Rectal smooth muscle tissue (tissue), 1 donor: ENCODE results near the gene STAMBP.

ENCODE experiments used
- H3K27ac ChIP-seq: one replicate; pipeline ENCODE4 v1.7.0; 2013; ENCODE audit warnings: low read depth, low read length, inconsistent platforms
- H3K27me3 ChIP-seq: one replicate; pipeline ENCODE4 v1.7.0; 2013; ENCODE audit warnings: low read length; ENCODE audit not compliant: control insufficient read depth, insufficient read depth
- H3K36me3 ChIP-seq: one replicate; pipeline ENCODE4 v1.7.0; 2013; ENCODE audit warnings: low read length; ENCODE audit not compliant: control insufficient read depth, insufficient read depth
- H3K4me1 ChIP-seq: one replicate; pipeline ENCODE4 v1.7.0; 2013; ENCODE audit warnings: low read length; ENCODE audit not compliant: control insufficient read depth, insufficient read depth
- H3K4me3 ChIP-seq: one replicate; pipeline ENCODE4 v1.7.0; 2013; ENCODE audit warnings: low read length
- H3K9ac ChIP-seq: one replicate; pipeline ENCODE4 v1.7.0; 2013; ENCODE audit warnings: low read length

STAMBP gene

GRCh38 chr2:73823416-73823815 is 5.3 kb upstream of the STAMBP start:
- Histone ChIP-seq H3K4me1 (peaks cover 10% of the 10 kb centered on the region), H3K27ac (no peak overlapping the region), H3K27me3 (no peaks in the 10 kb centered on the region), H3K9ac (no peak overlapping the region), H3K36me3 (no peaks in the 10 kb centered on the region), H3K4me3 (no peak overlapping the region)

- no peak overlapping the region for H3K27ac ChIP-seq
- no peak overlapping the region for H3K9ac ChIP-seq
- H3K36me3 ChIP-seq = no peaks in the 10 kb centered on the region
- H3K27me3 ChIP-seq = no peaks in the 10 kb centered on the region
- no peak overlapping the region for H3K4me3 ChIP-seq
- H3K4me1 ChIP-seq = peaks cover 11% of the 10 kb centered on the region
These were observed 4.7 kb upstream of the STAMBP start for GRCh38 chr2:73823916-73824523.

- Histone ChIP-seq H3K27ac (no peak overlapping the region), H3K9ac (no peak overlapping the region)
These were observed 3.4 kb upstream of the STAMBP start for GRCh38 chr2:73825408-73825807.

GRCh38 chr2:73827018-73827417 is 1.7 kb upstream of the STAMBP start:
- no peak overlapping the region for H3K9ac ChIP-seq
- H3K4me1 ChIP-seq = peaks cover 22% of the 10 kb centered on the region
- no peaks in the 10 kb centered on the region for H3K36me3 ChIP-seq
- H3K27me3 ChIP-seq = no peaks in the 10 kb centered on the region
- no peak overlapping the region for H3K27ac ChIP-seq
- no peak overlapping the region for H3K4me3 ChIP-seq

More at GRCh38 chr2:73825408-73825807, 3.4 kb upstream of the STAMBP start:
- Histone ChIP-seq H3K4me1 (peaks cover 19% of the 10 kb centered on the region), H3K27me3 (no peaks in the 10 kb centered on the region), H3K36me3 (no peaks in the 10 kb centered on the region), H3K4me3 (no peak overlapping the region)

GRCh38 chr2:73827660-73828388 is 937 bp upstream of the STAMBP start:
- Histone ChIP-seq H3K27ac (peak overlapping the region; percentile 97), H3K27me3 (no peaks in the 10 kb centered on the region), H3K36me3 (peaks cover 5% of the 10 kb centered on the region), H3K4me1 (peaks cover 28% of the 10 kb centered on the region), H3K9ac (no peak overlapping the region), H3K4me3 (peak overlapping the region; percentile 71)

- peak overlapping the region; percentile 71 for H3K4me3 ChIP-seq
- H3K27me3 ChIP-seq = no peaks in the 10 kb centered on the region
- peaks cover 5% of the 10 kb centered on the region for H3K36me3 ChIP-seq
- H3K4me1 ChIP-seq = peaks cover 31% of the 10 kb centered on the region
- H3K27ac ChIP-seq = peak overlapping the region; percentile 97
- H3K9ac ChIP-seq = no peak overlapping the region
These were observed 358 bp upstream of the STAMBP start for GRCh38 chr2:73828389-73828817.

GRCh38 chr2:73830871-73831401 is 2.2 kb downstream of the STAMBP start:
- Histone ChIP-seq H3K9ac (no peak overlapping the region), H3K27me3 (no peaks in the 10 kb centered on the region), H3K27ac (no peak overlapping the region), H3K4me1 (peaks cover 28% of the 10 kb centered on the region), H3K36me3 (peaks cover 5% of the 10 kb centered on the region), H3K4me3 (no peak overlapping the region)

GRCh38 chr2:73832930-73833329 is 4.2 kb downstream of the STAMBP start:
- Histone ChIP-seq H3K27ac (peak overlapping the region; percentile 86), H3K27me3 (no peaks in the 10 kb centered on the region), H3K36me3 (peaks cover 5% of the 10 kb centered on the region), H3K9ac (no peak overlapping the region), H3K4me3 (no peak overlapping the region), H3K4me1 (peaks cover 34% of the 10 kb centered on the region)

GRCh38 chr2:73836141-73836943 is 7.6 kb downstream of the STAMBP start:
- Histone ChIP-seq H3K36me3 (peaks cover 5% of the 10 kb centered on the region), H3K4me3 (peak overlapping the region; percentile 24), H3K4me1 (peaks cover 35% of the 10 kb centered on the region), H3K9ac (no peak overlapping the region), H3K27ac (peak overlapping the region; percentile 88), H3K27me3 (no peaks in the 10 kb centered on the region)

- H3K4me1 ChIP-seq = peaks cover 27% of the 10 kb centered on the region
- H3K9ac ChIP-seq = no peak overlapping the region
- H3K36me3 ChIP-seq = no peaks in the 10 kb centered on the region
- peak overlapping the region; percentile 95 for H3K27ac ChIP-seq
- no peak overlapping the region for H3K4me3 ChIP-seq
- H3K27me3 ChIP-seq = no peaks in the 10 kb centered on the region
These were observed 9.3 kb downstream of the STAMBP start for GRCh38 chr2:73837847-73838585.

- Histone ChIP-seq H3K9ac (no peak overlapping the region), H3K27me3 (no peaks in the 10 kb centered on the region), H3K27ac (peak overlapping the region; percentile 95), H3K36me3 (no peaks in the 10 kb centered on the region), H3K4me3 (no peak overlapping the region), H3K4me1 (peaks cover 26% of the 10 kb centered on the region)
These were observed 10.3 kb downstream of the STAMBP start for GRCh38 chr2:73838889-73839534.
